Tibial artery (tissue), 4 donors: ENCODE results near the gene SPATC1L.
"Not testable (repeated sequence)": the region's sequence is repeated elsewhere in the genome, so short reads cannot be mapped to it uniquely, and the experiment has no call there.

Experiments used
- DNase-seq, 2 donors: peaks; one replicate each; pipeline ENCODE4 v3.0.0-alpha.2; 2019
- H3K27ac ChIP-seq, 2 donors: fragments of 200-600 bp; sonication (generic) in 1 of 2; 1 replicate in 1 of 2; 2 replicates in 1 of 2; pipeline ENCODE4 v1.5.1; 2018 to 2019; ENCODE audit warnings: mild to moderate bottlenecking in 1 of 2
- H3K27me3 ChIP-seq, 2 donors: fragments of 200-600 bp; sonication (generic) in 1 of 2; one replicate each; pipeline versions ENCODE4 v1.5.1 to v1.6.0; 2016 to 2019
- H3K36me3 ChIP-seq, 3 donors: fragments of 200-600 bp; sonication (generic) in 2 of 3; one replicate each; pipeline ENCODE4 v1.5.1; 2016 to 2019; ENCODE audit warnings: mild to moderate bottlenecking in 2 of 3
- H3K4me1 ChIP-seq, 4 donors: fragments of 200-600 bp; sonication (generic) in 2 of 4; 1 replicate in 3 of 4; 2 replicates in 1 of 4; pipeline ENCODE4 v1.5.1; 2016 to 2019
- H3K4me3 ChIP-seq, 2 donors: fragments of 200-600 bp; sonication (generic) in 1 of 2; 1 replicate in 1 of 2; 2 replicates in 1 of 2; pipeline ENCODE4 v1.5.1; 2018 to 2019; ENCODE audit warnings: mild to moderate bottlenecking in 2 of 2
- H3K9me3 ChIP-seq, 3 donors: fragments of 200-600 bp; sonication (generic) in 1 of 3; one replicate each; pipeline ENCODE4 v1.5.1; 2016 to 2019
- CTCF ChIP-seq, 2 experiments: fragments of 200-600 bp in 1 of 2; fragments of 450-650 bp in 1 of 2; IDR thresholded peaks; one replicate each; pipeline ENCODE4 v1.5.1; 2017 to 2019; ENCODE audit warnings: antibody characterized with exemption in 2 of 2, mild to moderate bottlenecking in 1 of 2, moderate library complexity in 1 of 2
- intact Hi-C: fragments of 100-400 bp; cut with DNase I; formaldehyde crosslinking; loops from one replicate; pipeline ENCODE4 v1.15.0; 2023; ENCODE audit warnings: low total_unique reads

Gene SPATC1L

GRCh38 chr21:46172863-46173528 lies 11.3 kb downstream of the SPATC1L start:
- H3K9me3 ChIP-seq, result peaks cover 0 to 7% (median 0%) of the 10 kb centered on the region in 3 donors
- no peak for TF ChIP-seq CTCF (IDR thresholded peaks at IDR 0.05)
- intact Hi-C loops, result no loop called here
- H3K27me3 ChIP-seq, result peaks cover 0 to 12% of the 10 kb centered on the region in 2 donors
- H3K4me3 ChIP-seq, result no peak overlapping the region
- no peaks in the 10 kb centered on the region for H3K36me3 ChIP-seq
- DNase-seq, result peak; percentile 11 to 53
- H3K27ac ChIP-seq, result no peak overlapping the region
- no peaks in the 10 kb centered on the region for H3K4me1 ChIP-seq

- Histone ChIP-seq H3K36me3 (no peaks in the 10 kb centered on the region), H3K4me1 (no peaks in the 10 kb centered on the region), H3K4me3 (no peak overlapping the region), H3K27ac (no peak overlapping the region), H3K9me3 (peaks cover 0 to 7% (median 0%) of the 10 kb centered on the region in 3 donors), H3K27me3 (peaks cover 0 to 12% of the 10 kb centered on the region in 2 donors)
- no peak for TF ChIP-seq CTCF (IDR thresholded peaks at IDR 0.05)
- peak; percentile 12 to 53 for DNase-seq
- intact Hi-C loops, result no loop called here
These were observed 12.0 kb downstream of the SPATC1L start for GRCh38 chr21:46171996-46172862.

- no peaks in the 10 kb centered on the region for H3K4me1 ChIP-seq
- H3K9me3 ChIP-seq, result peaks cover 0 to 4% (median 0%) of the 10 kb centered on the region in 3 donors
- intact Hi-C loops, result no loop called here
- TF ChIP-seq CTCF (IDR thresholded peaks at IDR 0.05), result no peak
- no peak overlapping the region for H3K4me3 ChIP-seq
- H3K27ac ChIP-seq, result no peak overlapping the region
- peaks cover 0 to 12% of the 10 kb centered on the region in 2 donors for H3K27me3 ChIP-seq
- DNase-seq, result peak in 1 of 2 donors; percentile 9
- H3K36me3 ChIP-seq, result no peaks in the 10 kb centered on the region
These were observed 12.7 kb downstream of the SPATC1L start for GRCh38 chr21:46171585-46171984.

GRCh38 chr21:46170436-46171193 lies 13.6 kb downstream of the SPATC1L start:
- H3K9me3 ChIP-seq, intact Hi-C loops: not testable (repeated sequence)

GRCh38 chr21:46168659-46169386 lies 15.4 kb downstream of the SPATC1L start:
- peak in 1 of 2 donors; percentile 9 for DNase-seq
- no peak overlapping the region for H3K4me3 ChIP-seq
- no peak overlapping the region for H3K27ac ChIP-seq
- TF ChIP-seq CTCF (IDR thresholded peaks at IDR 0.05), result no peak
- no peaks in the 10 kb centered on the region for H3K36me3 ChIP-seq
- no peaks in the 10 kb centered on the region for H3K4me1 ChIP-seq
- no peaks in the 10 kb centered on the region for H3K9me3 ChIP-seq
- intact Hi-C loops, result no loop called here
- peaks cover 0 to 17% of the 10 kb centered on the region in 2 donors for H3K27me3 ChIP-seq

More at GRCh38 chr21:46170436-46171193, 13.6 kb downstream of the SPATC1L start:
- H3K27ac ChIP-seq, H3K36me3 ChIP-seq, H3K4me1 ChIP-seq, H3K4me3 ChIP-seq: not testable (repeated sequence)
- H3K27me3 ChIP-seq, result peaks cover 0 to 12% of the 10 kb centered on the region in 2 donors
- peak; percentile 12 to 31 for DNase-seq
